Panc1 (cell line): Measurements from ENCODE around the gene OLFML1. TPM values are rescaled to one million over a fixed set of nuclear protein-coding genes. Genes with fewer than 3 reads are reported as not detected.

Experiments
- ATAC-seq: fragments of 200-7000 bp; cut with Tn5 transposase; 2 replicates; pipeline ENCODE4 v1.9.1; 2020; ENCODE audit warnings: mild to moderate bottlenecking, moderate library complexity
- BruUV-seq: library from RNA; stranded (reverse); fragments of 400-500 nt; replicated peaks from 2 replicates; lab custom pipeline; 2021; lab: Mats Ljungman, UMichigan
- CTCF ChIA-PET: fragments of 300-600 bp; sonication (Branson Sonifier 250); formaldehyde crosslinking; loops from one replicate; lab custom pipeline; 2022; ENCODE audit warnings: antibody characterized with exemption; lab: Charles Lee
- POLR2A ChIA-PET: fragments of 300-600 bp; sonication (Branson Sonifier 250); formaldehyde crosslinking; loops from one replicate; lab custom pipeline; 2022; ENCODE audit warnings: antibody characterized with exemption; lab: Charles Lee
- DNase-seq: peaks from one replicate; pipeline ENCODE4 v3.0.0-alpha.2; 2010; ENCODE audit warnings: low read depth, low spot score
- H3K27ac ChIP-seq: 2 replicates; pipeline ENCODE4 v1.5.1; 2011; ENCODE audit warnings: mild to moderate bottlenecking, low read length, inconsistent platforms
- H3K27me3 ChIP-seq: fragments of 200-500 bp; sonication (Bioruptor generic); 2 replicates; pipeline ENCODE4 v1.6.0; 2014; ENCODE audit warnings: low read length, inconsistent platforms; ENCODE audit not compliant: control insufficient read depth, insufficient read depth
- H3K36me3 ChIP-seq: fragments of 200-500 bp; sonication (Bioruptor generic); 2 replicates; pipeline ENCODE4 v1.5.1; 2014; ENCODE audit warnings: inconsistent platforms, mild to moderate bottlenecking, low read length, moderate library complexity; ENCODE audit not compliant: control insufficient read depth, insufficient read depth
- H3K4me1 ChIP-seq: 2 replicates; pipeline ENCODE4 v1.5.1; 2011; ENCODE audit warnings: inconsistent platforms, mild to moderate bottlenecking, low read length, moderate library complexity; ENCODE audit not compliant: control insufficient read depth, insufficient read depth
- H3K4me3 ChIP-seq, 2 experiments: 2 replicates each; pipeline ENCODE4 v1.5.1; 2011 to 2012; ENCODE audit warnings: low read depth in 2 of 2, low read length in 2 of 2, mild to moderate bottlenecking in 2 of 2, inconsistent platforms in 1 of 2, moderate library complexity in 1 of 2
- H3K9me3 ChIP-seq: fragments of 200-500 bp; sonication (Bioruptor generic); 2 replicates; pipeline ENCODE4 v1.5.1; 2014; ENCODE audit warnings: low read depth, mild to moderate bottlenecking, inconsistent platforms, low read length, moderate library complexity; ENCODE audit not compliant: control insufficient read depth, insufficient read depth
- CTCF ChIP-seq: fragments of 450-650 bp; IDR thresholded peaks from 2 replicates; pipeline ENCODE4 v1.5.1; 2017; ENCODE audit warnings: mild to moderate bottlenecking
- POLR2AphosphoS5 ChIP-seq: IDR thresholded peaks from 2 replicates; pipeline ENCODE4 v1.6.1; 2012; ENCODE audit warnings: mild to moderate bottlenecking, low read depth, low read length, moderate library complexity
- REST ChIP-seq, 2 experiments: IDR thresholded peaks; 2 replicates each; pipeline ENCODE4 v1.6.1; 2011 to 2012; ENCODE audit warnings: low read depth in 2 of 2, control low read depth in 1 of 2, low read length in 1 of 2, mild to moderate bottlenecking in 1 of 2, moderate library complexity in 1 of 2; ENCODE audit not compliant: insufficient read depth in 1 of 2
- SIN3A ChIP-seq: IDR thresholded peaks from 2 replicates; pipeline ENCODE4 v1.6.1; 2012; ENCODE audit warnings: low read depth, mild to moderate bottlenecking, low read length, moderate library complexity, borderline replicate concordance; ENCODE audit not compliant: insufficient read depth
- TCF7L2 ChIP-seq: IDR thresholded peaks from 2 replicates; pipeline ENCODE4 v1.6.1; 2011; ENCODE audit warnings: mild to moderate bottlenecking, low read depth, low read length, inconsistent platforms
- in situ Hi-C: cut with HindIII; loops from 2 replicates; pipeline ENCODE4 v1.10.0; 2016; ENCODE audit warnings: low sequenced_read_pairs, low pct_unique_long_range_greater_than_20kb
- intact Hi-C: fragments of 100-400 bp; cut with micrococcal nuclease; formaldehyde crosslinking; loops from one replicate; pipeline ENCODE4 v1.10.0; 2022; ENCODE audit not compliant: unreplicated experiment
- total RNA-seq: library from RNA; stranded (reverse); gene quantifications from one replicate; pipeline ENCODE4 v1.2.1, GENCODE V29; 2021; ENCODE audit not compliant: unreplicated experiment

OLFML1 gene
- total RNA-seq, 1 experiment from 2014 or later: not detected

- H3K4me1 ChIP-seq: no peaks in the 10 kb centered on the region
- no peak overlapping the region for H3K4me3 ChIP-seq
- H3K27me3 ChIP-seq: no peaks in the 10 kb centered on the region
- in situ Hi-C loops (no loop called here), intact Hi-C loops (no loop called here)
- POLR2A ChIA-PET: no interaction called here
- H3K27ac ChIP-seq: no peak overlapping the region
- CTCF ChIA-PET: no interaction called here
- DNase-seq (no peak), ATAC-seq (no peak)
- BruUV-seq: no TSS peak
- no peaks in the 10 kb centered on the region for H3K36me3 ChIP-seq
- TF ChIP-seq REST (IDR thresholded peaks at IDR 0.05; ENCODE audit: insufficient read depth in 1 of 2, low read depth in 2 of 2, low read length in 1 of 2) (no peak), SIN3A (no peak), TCF7L2 (no peak), POLR2AphosphoS5 (no peak), CTCF (no peak)
- H3K9me3 ChIP-seq: no peaks in the 10 kb centered on the region
These were observed 14.9 kb downstream of the OLFML1 start for GRCh38 chr11:7500251-7500650.

DNA sequence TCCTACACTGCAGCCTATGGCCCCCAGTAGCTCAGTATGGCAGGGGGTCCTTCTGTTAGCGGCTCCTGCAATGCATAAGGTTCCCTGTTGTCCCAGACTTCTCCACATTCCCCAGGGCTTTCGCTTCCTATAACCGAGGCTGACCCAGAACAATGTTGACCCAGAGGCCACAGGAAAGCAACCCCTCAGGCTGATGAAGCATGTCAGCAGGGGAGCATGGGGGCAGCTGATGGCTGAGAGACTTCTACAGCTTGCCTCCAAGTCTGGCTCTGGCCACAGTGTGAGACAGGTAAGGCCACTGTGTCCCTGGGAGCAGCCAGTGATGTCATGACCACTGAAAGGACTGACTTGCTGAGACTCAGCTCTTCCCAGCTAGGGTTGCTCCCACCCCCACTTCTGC is 15.9 kb downstream of the OLFML1 start:
- no peaks in the 10 kb centered on the region for H3K4me1 ChIP-seq
- H3K27me3 ChIP-seq: no peaks in the 10 kb centered on the region
- no peak for TF ChIP-seq SIN3A
- no peak for TF ChIP-seq CTCF
- TF ChIP-seq POLR2AphosphoS5: no peak
- H3K27ac ChIP-seq: no peak overlapping the region
- ATAC-seq (no peak), DNase-seq (no peak)
- H3K4me3 ChIP-seq: no peak overlapping the region
- intact Hi-C loops: no loop called here
- POLR2A ChIA-PET: interaction anchor here (0.6 kb wide), 1 partner anchor 1504 kb away, joined by 3 read pairs; no protein-coding TSS in a partner anchor
- no peaks in the 10 kb centered on the region for H3K9me3 ChIP-seq
- in situ Hi-C loops: no loop called here
- CTCF ChIA-PET: no interaction called here
- no TSS peak for BruUV-seq
- no peaks in the 10 kb centered on the region for H3K36me3 ChIP-seq
